GM15510 (cell line): Measurements from ENCODE around the gene CNKSR3.

Experiments used
- POLR2A ChIP-seq: IDR thresholded peaks from 3 replicates; pipeline ENCODE4 v1.6.1; 2011; ENCODE audit warnings: borderline replicate concordance; ENCODE audit not compliant: insufficient read length; ENCODE audit errors: extremely low read depth

The CNKSR3 gene

DNA sequence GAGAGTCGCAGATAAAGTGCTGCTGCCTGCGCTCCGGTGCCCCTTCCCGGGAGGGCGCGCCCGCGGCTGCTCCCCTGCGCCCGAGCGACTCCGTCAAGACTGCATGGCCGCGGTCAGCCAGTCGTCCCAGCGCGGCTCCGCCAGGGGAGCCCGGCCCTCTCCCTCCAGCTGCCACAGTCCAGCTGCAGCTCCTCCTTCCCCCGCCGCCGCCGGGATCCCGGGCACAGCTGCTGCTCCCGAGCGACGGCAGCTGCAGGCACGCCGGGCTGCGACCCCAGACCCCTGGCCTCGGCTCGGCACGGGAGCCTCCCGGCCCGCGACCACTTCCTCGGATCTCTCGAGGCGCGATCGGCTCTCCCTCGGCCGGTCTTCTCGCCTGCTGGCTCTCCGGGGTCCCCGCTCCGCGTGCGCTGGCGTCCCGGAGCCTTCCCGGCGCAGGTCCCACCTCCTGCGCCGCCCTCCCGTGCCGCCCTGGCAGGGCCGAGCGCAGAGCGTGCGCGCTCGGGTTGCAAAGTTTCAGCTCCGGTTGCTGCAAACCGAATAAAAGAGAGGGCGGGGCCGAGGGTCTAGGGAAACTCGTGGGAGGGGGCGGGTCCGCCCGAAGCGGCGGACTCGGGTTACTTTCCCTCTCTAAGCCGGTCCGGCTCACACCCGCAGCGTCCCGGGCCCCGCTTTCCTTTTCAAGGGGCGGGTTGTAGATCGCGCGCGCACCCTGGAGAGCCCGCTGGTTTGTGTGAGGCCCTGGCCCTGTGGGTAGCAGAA lies at the start of gene CNKSR3:
TSS of gene CNKSR3 (minus strand) at position 542 of the 762 bp plus-strand sequence. CDS start 571 bp downstream, outside the sequence.
- TF ChIP-seq POLR2A = peak; percentile 37

DNA sequence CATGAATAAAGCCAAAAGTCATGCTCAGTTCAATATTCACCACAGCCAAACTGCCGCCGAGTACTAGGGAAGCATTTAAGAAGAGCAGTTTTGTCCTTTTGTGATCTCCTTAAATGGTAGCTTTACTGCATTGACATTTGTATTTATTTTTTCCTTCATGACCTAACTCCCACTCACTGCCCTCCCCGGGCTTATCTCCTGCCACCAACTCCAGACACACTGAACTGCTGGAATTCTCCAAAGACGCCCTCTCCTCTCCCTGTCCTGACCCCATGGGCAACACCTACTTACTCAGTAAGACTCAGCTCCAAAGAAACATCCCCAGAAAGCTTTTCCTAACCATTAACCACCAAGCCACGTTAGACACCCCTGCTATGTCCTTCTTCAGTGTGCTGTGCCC lies 48.5 kb upstream of the CNKSR3 start:
- no peak for TF ChIP-seq POLR2A

DNA sequence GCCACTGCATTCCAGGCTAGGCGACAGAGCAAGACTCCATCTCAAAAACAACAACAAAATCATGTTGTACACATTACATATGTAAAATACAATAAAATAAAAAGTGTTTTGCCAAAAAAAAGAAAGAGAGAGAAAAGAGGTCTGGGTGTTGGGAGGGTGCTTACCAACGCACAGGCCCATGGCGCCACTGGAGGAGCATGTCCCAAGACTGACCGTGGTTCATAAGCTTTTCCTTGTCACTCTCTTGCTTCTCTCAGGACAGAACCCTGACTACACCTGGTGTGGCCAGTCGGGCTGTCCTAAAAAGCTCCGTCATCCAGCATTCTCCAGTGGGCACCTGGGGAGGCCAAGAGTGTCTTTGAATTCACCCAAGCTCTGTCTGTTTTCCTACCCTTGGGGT lies 48.0 kb upstream of the CNKSR3 start:
- no peak for TF ChIP-seq POLR2A

DNA sequence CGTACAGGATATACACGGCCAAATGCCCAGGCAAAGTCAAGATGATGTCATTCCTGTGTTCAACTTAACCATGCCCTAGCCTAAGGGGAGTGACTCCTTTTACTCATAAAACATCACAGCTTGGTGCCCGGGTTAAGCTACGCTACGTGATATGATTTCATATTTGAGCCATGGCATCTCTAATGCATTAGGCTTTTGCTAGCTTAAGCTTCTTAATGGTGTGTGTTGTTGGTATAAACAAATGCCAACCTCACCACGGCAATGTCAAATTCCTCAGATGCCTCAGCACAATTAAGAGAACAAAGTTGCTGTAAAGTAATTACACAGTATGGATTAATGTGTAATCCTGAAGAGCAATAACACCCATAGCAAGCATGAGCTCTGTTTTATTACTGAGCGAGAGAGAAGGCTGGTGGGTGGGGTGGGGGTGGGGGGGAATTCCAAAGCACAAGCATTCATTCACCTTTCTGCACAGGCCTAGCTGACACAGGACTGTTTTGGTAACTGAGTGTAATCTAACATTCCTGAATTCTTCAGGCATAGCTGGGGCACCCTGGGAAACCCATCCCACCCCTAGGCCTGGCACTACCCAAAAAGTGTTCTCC lies 44.7 kb upstream of the CNKSR3 start:
- no peak for TF ChIP-seq POLR2A

DNA sequence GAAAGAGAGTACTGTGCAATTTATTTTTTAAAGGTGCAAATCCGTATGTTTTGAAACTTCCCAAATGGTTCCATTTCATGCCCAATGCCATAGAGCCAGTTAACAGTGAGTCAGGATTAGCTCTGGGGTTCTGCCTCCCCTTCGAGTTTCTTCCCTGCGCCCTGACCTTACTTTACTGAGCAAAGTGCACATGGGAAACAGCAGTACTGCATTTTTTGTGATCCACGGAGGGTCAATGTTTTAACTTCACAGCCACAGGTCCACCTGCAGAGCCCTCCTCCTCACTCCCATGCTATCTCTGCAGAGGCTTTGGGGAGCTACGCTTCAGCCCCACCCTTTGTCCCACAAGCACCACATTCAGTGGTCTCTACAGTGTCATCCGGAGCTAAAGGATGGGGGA lies 44.0 kb upstream of the CNKSR3 start:
- TF ChIP-seq POLR2A = no peak

DNA sequence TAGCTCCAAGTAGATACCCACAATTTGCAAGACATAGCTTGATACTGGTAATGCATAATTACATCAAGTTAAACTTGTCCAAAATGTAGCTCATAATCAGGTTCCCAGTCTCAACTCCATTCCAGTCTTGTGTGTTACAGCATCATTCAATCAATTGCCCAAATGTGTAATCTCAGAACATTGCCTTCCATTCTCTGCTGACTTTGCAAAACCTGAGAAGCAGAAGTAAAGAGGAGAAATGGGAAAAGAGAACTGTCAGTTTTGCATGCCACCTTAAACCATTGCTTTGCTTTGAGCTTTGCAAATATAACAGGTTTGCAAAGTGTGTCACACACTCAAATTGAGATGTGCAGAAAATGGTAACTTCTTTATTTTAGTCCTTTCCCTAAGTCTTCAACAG lies 40.3 kb upstream of the CNKSR3 start:
- TF ChIP-seq POLR2A = no peak

DNA sequence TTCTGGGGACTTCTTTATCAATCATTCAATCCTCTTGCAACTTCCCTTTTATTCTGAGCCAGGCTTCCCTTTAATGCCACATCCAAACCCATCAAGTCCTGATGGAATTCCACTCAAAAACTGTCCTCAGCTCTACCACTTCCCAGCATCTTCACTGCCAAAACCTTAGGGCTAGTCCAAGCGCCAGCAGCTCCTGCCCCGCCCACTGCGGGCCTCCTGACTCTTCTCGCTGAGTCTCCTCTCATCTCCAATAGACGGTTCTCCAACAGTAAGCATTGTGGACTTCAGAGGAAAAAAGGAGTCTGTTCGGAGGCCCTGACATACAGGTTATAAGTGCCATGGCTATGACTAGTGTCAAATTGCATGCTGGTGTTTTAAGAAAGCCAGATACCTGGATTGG lies 38.7 kb upstream of the CNKSR3 start:
- TF ChIP-seq POLR2A = no peak

DNA sequence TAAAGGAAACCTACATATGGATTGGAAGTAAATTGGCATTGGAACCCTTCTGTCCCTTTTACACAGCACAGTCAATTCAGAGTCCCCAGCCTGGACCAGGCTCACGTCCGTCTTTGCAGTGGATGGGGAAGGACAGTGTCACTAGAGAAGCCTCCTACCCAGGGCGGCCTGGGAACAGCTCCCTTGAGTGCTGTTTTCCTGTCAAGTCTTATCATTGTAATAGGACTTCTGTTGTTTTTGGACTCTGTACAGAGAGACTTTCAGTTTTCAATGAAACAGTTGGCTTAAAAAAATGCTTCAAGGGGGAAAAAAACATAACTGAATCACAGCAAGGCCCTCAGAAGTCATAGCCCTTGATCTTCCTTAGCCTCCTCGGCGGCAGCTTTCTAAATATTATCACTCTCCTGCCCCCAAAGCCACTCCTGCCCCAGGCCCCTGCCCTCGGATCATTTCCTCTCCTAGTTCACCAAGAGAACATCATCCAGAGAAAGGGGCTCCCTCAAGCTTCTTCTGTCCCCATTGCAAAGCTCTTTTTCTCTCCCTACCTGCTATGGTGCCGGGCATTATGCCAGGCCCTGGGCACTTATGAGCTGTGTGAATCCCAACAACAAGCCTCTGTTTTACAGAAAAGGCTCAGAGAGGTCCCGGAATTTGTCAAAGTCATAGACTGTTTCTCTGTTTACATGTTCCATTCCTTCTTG lies 37.8 kb upstream of the CNKSR3 start:
- TF ChIP-seq POLR2A = no peak

DNA sequence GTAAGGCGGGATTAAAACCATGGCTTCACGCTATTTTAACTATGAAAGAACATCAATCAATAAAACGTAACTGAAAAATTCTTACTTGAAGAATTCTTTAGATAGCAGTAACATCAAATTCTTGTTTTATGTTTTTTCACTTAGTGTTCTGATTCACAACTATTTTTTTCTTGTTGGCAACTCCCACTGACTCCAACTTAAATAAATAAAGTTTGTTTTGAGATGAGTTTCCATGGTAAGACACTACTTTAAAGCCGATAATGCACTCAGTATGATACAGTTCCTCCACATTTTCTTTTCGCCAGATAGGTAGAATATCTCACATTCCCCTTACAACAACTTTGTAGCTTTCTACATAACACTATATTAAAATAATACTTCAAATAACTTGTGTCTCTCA lies 33.1 kb upstream of the CNKSR3 start:
- no peak for TF ChIP-seq POLR2A

DNA sequence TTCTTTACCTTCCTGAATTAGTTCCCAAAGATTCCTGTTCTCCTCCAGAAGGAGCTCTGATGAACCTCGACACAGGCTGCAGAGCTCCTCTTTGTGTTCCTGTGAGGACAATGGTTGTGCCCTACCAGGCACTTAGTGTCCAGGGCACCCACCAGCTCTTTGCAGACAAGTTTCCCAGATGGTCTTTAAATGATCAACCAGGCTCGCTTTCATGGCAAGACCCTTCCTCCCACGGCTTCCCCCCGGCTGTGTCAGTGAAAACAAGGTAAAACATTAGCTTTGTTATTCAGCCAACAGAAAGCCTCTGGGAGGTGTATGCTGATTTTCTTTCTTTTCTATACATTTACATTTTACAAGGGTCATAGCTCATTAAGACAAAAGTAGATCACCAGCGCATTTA lies 32.3 kb upstream of the CNKSR3 start:
- TF ChIP-seq POLR2A = no peak

DNA sequence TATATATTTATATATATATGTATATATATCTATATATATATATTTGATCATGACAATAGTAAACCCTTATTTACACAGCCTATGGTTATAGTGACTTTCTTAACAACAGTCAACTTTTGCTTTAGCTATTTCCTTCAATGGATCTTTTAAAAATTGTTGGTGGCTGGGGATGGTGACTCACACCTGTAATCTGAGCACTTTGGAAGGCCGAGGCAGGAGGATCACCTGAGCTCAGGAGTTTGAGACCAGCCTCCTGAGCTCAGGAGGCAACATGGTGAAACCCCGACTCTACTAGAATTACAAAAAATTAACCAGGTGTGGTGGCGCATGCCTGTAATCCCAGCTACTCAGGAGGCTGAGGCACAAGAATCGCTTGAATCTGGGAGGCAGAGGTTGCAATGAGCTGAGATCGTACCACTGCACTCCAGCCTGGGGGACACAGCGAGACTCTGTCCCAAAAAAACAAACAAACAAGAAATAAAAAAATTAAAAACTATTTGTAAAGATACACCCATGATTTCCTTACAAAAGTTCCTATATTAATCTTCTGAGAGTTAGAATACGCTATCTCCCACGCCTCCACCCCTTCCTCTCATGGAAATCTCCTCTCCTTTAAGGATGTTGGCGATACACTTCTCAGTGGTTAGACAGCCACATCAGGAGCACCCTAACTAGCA lies 29.2 kb upstream of the CNKSR3 start:
- TF ChIP-seq POLR2A = no peak

DNA sequence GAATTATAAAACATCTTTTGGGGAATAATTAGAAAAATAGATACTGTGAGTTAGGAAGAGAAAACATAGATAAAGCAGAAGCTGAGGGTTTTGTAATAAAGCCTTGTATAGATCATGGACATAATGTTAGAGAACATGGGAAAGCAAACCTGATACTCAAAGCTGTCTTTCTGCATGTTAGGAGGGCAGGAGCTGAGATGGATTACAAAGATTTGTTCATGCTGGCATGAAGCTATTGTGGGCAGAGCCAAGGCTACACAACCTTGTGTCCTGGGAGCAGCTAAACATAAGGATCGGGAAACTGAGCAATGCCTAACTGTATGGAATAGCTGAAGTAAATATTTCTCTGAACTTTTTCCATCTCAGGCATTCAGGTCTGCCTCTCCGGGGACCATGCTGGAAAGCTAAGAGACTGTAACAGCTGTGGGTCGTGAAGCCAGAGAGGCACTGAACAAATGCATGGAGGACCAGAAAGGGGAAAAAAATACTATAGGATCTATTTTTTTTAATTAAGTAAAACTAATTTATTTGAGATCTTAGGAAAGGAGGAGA lies 28.2 kb upstream of the CNKSR3 start:
- TF ChIP-seq POLR2A = no peak

DNA sequence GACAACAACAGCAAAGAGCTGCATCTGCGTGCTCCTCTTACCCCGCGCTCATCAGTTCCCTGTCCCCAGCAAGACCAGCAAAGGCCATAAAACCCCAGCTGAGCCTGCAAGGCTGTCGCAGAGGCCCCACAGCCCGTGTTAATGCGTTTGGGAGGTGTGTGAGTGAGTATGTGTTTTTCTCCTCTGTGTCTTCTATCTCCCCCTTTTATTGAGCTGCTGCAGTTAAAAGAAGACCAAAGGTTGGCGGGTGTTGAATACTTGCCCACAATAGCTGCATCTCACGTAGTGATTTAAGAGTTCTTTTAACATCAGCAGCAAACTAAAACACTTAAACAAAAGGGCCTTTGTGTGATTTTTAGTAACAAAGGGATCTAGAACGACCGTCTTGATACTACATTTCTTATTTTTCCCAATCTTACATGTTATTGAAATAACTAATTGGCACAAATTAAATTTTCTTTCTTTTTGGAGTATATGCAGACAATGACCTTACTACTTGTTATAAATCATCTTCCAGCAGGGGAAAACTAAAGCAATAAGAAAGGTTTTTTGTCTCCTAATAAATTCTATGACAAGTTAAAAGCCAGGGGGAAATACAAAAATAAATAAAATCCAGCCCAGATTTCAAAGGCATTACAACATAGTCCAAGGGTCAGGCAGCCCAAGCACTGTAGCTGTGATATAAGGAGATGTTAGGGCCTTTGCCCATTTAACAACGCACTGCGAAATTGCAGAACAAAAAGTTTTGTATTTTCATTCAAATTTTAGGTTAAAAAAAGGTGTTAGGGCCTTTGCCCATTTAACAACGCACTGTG lies 27.2 kb upstream of the CNKSR3 start:
- TF ChIP-seq POLR2A = no peak

DNA sequence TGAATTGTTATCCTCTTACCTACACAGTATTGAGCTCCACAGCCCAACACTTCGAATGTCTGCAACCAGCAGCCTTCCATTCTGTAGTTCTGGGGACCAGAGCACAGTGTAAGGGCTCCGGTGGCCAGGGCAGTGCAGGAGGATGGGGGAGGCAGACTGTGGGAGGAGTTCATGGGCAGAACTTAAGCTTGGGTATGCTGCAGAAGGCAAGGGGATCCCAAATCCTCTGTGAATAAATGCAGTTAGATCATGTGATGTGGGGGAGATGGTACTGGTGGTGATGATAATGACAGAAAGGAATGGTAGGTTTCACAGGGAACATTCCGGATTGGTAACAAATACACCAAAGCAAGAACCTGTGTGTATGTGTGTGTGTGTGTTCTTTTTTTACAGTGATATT lies 26.5 kb upstream of the CNKSR3 start:
- TF ChIP-seq POLR2A = no peak
